ENCODE measurements around the gene ARHGAP18.
A peak's percentile ranks its signal among the peaks of the same experiment; 100 is the strongest.

ARHGAP18 gene

DNA sequence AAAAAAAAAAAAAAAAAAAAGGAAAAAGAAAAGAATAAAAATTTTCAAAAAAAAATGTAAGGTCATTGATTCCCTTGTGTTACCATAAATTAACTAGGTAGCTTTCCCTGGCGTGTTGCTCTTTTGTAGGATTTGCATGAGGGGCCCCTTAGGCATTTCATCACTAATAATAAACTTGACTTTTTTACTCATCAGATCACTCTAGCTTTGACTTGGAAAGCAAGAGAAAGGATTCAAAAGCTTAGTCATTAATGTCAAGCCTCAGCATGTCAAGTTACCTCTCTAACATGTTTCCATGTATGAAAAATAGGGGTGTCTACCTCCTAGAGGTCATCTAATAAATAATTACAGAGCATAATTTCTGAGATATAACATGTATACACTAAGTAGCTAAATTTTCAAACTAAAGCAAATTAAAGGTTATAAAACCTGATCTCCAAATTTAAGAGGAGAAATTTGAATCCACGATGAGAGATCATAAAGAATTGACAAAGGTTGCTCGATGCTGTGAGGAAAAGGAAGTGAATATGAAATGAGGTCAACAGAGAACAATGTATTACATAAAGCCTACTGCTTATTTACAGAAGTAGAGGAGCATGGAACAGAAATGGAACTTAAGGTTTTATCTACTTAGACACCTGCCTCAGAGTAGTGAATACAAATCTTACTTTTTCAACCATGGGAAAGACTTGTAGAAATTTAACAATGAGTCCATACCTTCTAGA lies 86.8 kb downstream of the ARHGAP18 start:
- H3F3A ChIP-seq (ENCODE audit: control insufficient read depth, insufficient read depth), result no peaks in the 10 kb centered on the region
- no peaks in the 10 kb centered on the region for H3K4me1 ChIP-seq (ENCODE audit: control insufficient read depth, low read length)
- no peaks in the 10 kb centered on the region for H3K27me3 ChIP-seq (ENCODE audit: control insufficient read depth, low read length)
- H4K20me1 ChIP-seq (ENCODE audit: control insufficient read depth, insufficient read depth, low read depth, low read length), result no peaks in the 10 kb centered on the region
- no peak overlapping the region for H3K4me3 ChIP-seq (ENCODE audit: low read length)
- TF ChIP-seq, protein P1, sequence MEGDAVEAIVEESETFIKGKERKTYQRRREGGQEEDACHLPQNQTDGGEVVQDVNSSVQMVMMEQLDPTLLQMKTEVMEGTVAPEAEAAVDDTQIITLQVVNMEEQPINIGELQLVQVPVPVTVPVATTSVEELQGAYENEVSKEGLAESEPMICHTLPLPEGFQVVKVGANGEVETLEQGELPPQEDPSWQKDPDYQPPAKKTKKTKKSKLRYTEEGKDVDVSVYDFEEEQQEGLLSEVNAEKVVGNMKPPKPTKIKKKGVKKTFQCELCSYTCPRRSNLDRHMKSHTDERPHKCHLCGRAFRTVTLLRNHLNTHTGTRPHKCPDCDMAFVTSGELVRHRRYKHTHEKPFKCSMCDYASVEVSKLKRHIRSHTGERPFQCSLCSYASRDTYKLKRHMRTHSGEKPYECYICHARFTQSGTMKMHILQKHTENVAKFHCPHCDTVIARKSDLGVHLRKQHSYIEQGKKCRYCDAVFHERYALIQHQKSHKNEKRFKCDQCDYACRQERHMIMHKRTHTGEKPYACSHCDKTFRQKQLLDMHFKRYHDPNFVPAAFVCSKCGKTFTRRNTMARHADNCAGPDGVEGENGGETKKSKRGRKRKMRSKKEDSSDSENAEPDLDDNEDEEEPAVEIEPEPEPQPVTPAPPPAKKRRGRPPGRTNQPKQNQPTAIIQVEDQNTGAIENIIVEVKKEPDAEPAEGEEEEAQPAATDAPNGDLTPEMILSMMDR (IDR thresholded peaks at IDR 0.05; ENCODE audit: low read depth, low read length, poor library complexity, severe bottlenecking), result no peak
- no peak for TF ChIP-seq EZH2phosphoT487 (IDR thresholded peaks at IDR 0.05; ENCODE audit: borderline replicate concordance, low read length)
- no peaks in the 10 kb centered on the region for H3K9me3 ChIP-seq (ENCODE audit: control insufficient read depth, insufficient read depth, low read length)
- H3K27ac ChIP-seq (ENCODE audit: low read depth, low read length), result no peak overlapping the region
- no peak overlapping the region for H3K4me2 ChIP-seq (ENCODE audit: low read length)
- H3K36me3 ChIP-seq (ENCODE audit: control insufficient read depth, low read length), result no peaks in the 10 kb centered on the region
- H3K9me2 ChIP-seq (replicated peaks; ENCODE audit: control insufficient read depth, low read length), result no peaks in the 10 kb centered on the region
- no peaks in the 10 kb centered on the region for H3K79me2 ChIP-seq (ENCODE audit: control insufficient read depth, low read length)

DNA sequence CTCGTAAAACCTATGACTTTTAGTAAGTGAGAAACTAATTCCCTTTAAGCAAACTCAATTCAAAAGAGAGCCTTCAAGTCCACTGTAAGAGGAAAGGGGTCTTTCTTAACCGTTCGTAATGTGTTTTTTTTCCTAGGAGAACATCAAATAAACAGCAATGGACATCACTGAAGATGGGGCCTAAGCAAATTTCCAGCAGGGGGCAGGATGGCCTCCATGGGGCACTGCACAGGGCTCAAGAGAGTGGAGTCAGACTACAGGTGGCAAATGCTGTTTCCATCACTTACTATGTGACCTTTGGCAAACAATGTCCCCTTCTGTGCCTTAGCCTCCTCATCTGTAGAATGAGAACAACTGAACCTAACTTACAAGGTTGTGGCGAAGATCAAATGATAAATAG lies 88.7 kb downstream of the ARHGAP18 start:
- Histone ChIP-seq H3K27me3 (ENCODE audit: control insufficient read depth, low read length) (no peaks in the 10 kb centered on the region), H3K4me2 (ENCODE audit: low read length) (no peak overlapping the region), H3K36me3 (ENCODE audit: control insufficient read depth, low read length) (no peaks in the 10 kb centered on the region), H3F3A (ENCODE audit: control insufficient read depth, insufficient read depth) (no peaks in the 10 kb centered on the region), H3K9me3 (ENCODE audit: control insufficient read depth, insufficient read depth, low read length) (no peaks in the 10 kb centered on the region), H3K27ac (ENCODE audit: low read depth, low read length) (no peak overlapping the region), H4K20me1 (ENCODE audit: control insufficient read depth, insufficient read depth, low read depth, low read length) (no peaks in the 10 kb centered on the region), H3K4me1 (ENCODE audit: control insufficient read depth, low read length) (no peaks in the 10 kb centered on the region), H3K79me2 (ENCODE audit: control insufficient read depth, low read length) (no peaks in the 10 kb centered on the region), H3K4me3 (ENCODE audit: low read length) (no peak overlapping the region), H3K9me2 (replicated peaks; ENCODE audit: control insufficient read depth, low read length) (no peaks in the 10 kb centered on the region)
- TF ChIP-seq EZH2phosphoT487 (IDR thresholded peaks at IDR 0.05; ENCODE audit: borderline replicate concordance, low read length), result no peak
- TF ChIP-seq, protein P1 (IDR thresholded peaks at IDR 0.05; ENCODE audit: low read depth, low read length, poor library complexity, severe bottlenecking), result peak; percentile 55

DNA sequence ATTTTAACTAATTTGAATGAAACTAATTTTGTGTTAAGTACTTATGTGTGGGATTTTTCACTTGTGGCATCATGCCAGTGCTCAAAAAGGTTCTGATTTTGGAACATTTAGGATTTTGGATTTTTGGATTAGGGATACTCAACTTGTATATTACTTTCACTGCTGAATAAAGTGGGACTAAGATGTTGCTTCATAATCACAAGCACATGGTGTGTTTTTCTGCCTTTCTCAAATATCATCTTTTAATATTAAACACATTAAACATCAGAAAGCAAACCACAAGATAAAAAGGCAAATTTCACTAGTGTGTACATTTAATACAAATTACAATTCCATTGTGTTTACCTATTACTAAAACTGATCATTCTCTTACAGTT lies 89.8 kb downstream of the ARHGAP18 start:
- no peaks in the 10 kb centered on the region for H3K27me3 ChIP-seq (ENCODE audit: control insufficient read depth, low read length)
- H3K4me2 ChIP-seq (ENCODE audit: low read length), result no peak overlapping the region
- H3K4me1 ChIP-seq (ENCODE audit: control insufficient read depth, low read length), result no peaks in the 10 kb centered on the region
- TF ChIP-seq, protein P1 (IDR thresholded peaks at IDR 0.05; ENCODE audit: low read depth, low read length, poor library complexity, severe bottlenecking), result no peak
- TF ChIP-seq EZH2phosphoT487 (IDR thresholded peaks at IDR 0.05; ENCODE audit: borderline replicate concordance, low read length), result no peak
- no peaks in the 10 kb centered on the region for H3K36me3 ChIP-seq (ENCODE audit: control insufficient read depth, low read length)
- no peaks in the 10 kb centered on the region for H4K20me1 ChIP-seq (ENCODE audit: control insufficient read depth, insufficient read depth, low read depth, low read length)
- no peaks in the 10 kb centered on the region for H3K9me2 ChIP-seq (replicated peaks; ENCODE audit: control insufficient read depth, low read length)
- H3F3A ChIP-seq (ENCODE audit: control insufficient read depth, insufficient read depth), result no peaks in the 10 kb centered on the region
- no peak overlapping the region for H3K4me3 ChIP-seq (ENCODE audit: low read length)
- H3K9me3 ChIP-seq (ENCODE audit: control insufficient read depth, insufficient read depth, low read length), result no peaks in the 10 kb centered on the region
- no peak overlapping the region for H3K27ac ChIP-seq (ENCODE audit: low read depth, low read length)
- no peaks in the 10 kb centered on the region for H3K79me2 ChIP-seq (ENCODE audit: control insufficient read depth, low read length)
